NCI-H2196 (cell line): ENCODE results near the gene SYT15B.
"Not testable (repeated sequence)": the region's sequence is repeated elsewhere in the genome, so short reads cannot be mapped to it uniquely, and the experiment has no call there.

Experiments used
- DNase-seq: peaks from one replicate; lab custom pipeline; 2025; ENCODE audit not compliant: unreplicated experiment; lab: John Stamatoyannopoulos, UW

SYT15B gene

DNA sequence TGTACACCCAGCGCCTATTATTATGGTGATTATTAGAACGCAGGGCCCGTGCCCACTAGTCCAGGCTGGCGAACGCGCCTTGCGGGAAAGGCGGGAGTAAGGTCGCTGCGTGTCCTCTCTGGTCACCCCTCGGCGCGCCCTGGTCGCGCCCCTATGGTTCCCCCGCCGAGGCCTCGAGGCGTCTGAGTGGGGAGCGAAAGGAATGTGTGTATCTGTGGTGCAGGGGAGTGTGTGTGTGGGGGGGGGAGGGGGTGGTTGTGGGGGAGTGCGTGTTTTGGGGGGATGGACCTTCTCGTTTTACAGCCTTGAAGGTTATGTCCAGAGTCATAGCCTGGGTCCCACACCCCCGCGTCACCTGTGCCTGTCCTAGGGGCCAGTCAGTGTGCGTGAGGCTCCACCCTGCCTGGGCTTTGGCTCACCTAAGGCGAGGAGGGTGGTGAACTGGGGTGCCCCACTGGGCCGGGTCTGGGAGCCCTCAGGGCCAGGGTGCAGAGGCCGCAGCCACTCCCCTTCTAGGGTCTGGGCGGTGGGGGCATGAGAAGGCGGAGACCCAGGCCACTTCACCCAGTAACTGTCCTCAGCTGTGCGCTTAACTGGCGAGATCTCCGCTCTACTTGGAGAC is at the start of gene SYT15B:
Gene SYT15B (minus strand): TSS at position 39 of the 622 bp plus-strand sequence. CDS start 952 bp downstream, outside the sequence.
- not testable (repeated sequence) for DNase-seq

DNA sequence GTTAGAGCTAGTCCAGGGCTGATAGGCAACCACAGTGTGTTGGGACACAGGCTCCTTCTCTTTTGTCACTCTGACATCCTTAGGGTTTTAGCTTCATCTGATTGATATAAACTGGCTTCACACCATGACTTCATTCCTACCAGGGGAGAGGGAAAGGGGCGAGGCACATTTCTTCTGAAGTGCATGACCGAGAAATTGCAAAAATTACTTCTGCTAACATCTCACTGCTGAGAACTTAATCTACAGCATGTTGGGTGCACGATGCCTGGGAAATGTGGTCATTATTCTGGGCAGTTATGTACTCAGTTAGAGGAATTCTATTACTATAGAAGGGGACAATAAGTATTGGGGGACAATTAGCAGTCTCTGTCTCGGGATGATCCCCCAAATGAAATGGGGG is 16.2 kb upstream of the SYT15B start:
- not testable (repeated sequence) for DNase-seq

DNA sequence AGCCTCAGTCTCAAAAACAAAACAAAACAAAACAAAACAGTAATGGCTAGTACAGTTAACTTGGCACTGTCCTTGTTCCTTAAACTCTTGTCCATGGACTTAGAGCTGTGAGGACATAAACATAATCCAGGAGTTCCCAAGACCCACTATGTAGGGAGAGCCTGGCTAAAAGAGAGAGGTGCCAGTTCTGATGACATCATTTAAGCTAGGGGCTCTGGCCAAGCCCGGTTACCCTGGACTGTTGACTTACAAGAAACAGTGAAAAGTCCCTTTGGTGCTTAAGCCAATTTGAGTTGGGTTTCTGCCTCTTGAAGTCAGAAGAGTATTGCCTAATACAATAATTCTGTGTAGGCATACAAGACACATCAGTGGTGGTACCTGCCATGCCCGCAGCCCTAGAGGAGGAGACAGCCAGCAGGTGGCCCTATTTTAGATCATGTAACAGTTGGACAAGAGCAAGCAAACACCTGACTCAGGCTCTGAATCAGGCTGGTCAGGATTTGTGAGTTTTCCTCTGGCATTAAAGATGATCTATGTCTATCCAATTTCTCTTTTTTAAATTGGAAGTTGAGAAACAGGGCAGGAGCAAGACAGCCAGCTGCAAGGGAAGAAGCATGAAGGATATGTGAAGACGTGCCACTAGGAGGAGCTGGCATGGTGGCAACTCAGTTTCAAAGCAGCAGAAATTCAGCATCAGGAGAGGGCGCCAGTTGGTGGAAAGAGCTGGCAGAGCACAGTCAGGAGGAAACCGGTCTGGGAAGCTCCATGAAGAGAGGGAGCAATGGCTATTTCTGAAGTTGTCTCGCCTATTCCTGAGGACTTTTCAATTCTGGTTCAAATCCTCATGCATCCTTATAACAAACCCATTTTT is 12.2 kb upstream of the SYT15B start:
- peak; percentile 8 for DNase-seq

DNA sequence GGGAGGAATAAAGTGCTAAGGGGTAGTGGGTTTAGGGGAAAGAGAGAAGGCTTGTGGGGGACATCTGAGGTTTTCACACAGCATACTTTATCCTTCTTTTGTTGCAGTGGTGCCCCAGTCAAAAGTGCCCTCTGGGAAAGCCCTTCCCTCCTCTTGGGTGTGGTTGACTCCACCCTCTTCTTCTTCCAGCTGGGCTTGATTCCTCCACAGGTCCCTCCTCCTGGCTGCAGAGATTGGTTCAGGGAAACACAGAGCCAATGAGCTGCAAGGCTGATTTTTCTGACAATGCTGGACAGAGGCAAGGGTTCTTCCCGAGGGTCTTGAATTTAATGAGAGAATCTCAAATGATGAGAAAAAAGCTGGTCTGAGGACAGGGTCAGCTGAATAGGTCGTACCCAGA is 7.4 kb upstream of the SYT15B start:
- DNase-seq, result not testable (repeated sequence)

DNA sequence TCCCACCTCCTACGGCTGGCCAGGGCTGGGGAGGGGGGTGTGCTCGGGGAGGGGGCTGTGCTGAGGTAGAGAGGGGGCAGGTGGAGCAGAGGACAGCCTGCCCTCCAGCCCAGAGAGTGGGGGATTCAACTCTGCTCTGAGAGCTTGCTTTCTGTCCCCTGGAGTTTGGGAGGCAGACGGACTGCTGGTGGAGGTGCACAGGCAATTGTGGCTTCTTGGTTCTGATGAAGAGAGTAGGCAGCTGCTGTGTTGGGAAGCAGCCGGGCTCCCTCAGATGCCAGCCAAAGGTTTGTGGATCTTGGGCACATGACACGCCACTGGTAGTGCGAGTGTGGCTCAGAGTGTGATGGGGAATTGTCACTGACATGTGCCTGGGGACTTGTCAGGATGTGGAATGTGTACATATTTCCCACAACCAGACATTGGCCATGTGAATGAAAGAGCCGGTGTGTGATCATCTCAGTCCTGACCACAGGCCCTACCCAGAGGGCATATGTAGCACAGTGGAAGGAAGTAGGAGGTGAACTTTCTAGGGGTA is 5.3 kb upstream of the SYT15B start:
- not testable (repeated sequence) for DNase-seq

DNA sequence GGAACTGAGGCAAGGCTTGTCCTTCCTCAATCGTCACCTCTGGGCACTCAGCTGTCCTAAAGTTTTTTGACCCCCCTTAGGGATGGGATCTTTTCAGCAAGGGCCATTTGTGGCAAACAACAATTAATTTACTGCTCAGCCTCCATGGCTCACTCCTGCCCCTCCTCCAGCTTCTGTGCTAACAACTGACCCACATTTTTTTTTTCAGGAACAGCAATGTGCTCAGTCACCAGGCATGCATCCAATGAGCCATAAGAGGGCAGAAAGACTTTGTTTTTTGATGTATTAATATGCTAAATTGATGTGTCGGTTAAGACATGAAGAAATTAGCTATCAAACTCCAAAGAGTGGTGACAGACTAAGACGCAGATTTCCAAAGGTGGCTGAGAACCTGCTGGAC is 4.7 kb upstream of the SYT15B start:
- DNase-seq, result not testable (repeated sequence)

DNA sequence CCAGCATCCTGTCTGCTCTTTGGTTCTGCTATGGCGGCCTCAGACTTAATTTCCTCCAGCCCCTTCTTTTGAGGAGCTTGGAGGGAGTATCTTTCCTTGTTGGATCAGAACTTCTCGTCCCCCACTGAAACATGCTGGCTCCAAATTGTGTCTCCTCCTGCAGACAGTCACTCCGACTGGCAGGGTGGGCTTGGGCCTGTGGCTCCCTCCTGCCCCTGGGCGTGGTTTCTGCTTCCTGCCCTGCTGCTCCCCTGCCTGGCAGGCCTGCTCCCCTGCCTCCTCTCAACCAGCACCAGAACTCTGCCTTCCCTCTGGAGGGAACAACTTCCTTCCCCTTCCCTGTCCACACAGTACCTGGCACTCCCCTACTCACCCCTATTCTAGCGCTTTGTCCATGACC is 3.8 kb upstream of the SYT15B start:
- not testable (repeated sequence) for DNase-seq

DNA sequence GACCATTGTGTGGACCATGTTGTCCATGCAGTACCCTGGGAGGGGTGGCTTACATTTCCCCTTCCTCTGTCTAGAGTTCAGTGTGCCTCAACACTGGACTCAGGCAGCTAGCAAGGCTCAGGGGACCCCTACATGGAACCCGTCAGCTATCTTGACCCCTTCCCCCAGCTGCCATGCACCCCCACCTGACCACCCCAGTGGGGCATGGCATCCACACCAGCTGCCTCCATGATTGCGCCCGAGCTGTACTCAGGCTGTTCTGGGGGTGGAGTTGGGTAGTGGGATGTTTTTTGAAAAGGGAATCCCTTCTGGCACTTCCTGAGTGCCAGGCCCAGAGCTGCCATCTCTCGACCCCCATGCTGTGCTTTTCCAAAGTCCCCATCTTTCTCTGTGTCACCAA is 1.8 kb upstream of the SYT15B start:
- DNase-seq, result not testable (repeated sequence)

DNA sequence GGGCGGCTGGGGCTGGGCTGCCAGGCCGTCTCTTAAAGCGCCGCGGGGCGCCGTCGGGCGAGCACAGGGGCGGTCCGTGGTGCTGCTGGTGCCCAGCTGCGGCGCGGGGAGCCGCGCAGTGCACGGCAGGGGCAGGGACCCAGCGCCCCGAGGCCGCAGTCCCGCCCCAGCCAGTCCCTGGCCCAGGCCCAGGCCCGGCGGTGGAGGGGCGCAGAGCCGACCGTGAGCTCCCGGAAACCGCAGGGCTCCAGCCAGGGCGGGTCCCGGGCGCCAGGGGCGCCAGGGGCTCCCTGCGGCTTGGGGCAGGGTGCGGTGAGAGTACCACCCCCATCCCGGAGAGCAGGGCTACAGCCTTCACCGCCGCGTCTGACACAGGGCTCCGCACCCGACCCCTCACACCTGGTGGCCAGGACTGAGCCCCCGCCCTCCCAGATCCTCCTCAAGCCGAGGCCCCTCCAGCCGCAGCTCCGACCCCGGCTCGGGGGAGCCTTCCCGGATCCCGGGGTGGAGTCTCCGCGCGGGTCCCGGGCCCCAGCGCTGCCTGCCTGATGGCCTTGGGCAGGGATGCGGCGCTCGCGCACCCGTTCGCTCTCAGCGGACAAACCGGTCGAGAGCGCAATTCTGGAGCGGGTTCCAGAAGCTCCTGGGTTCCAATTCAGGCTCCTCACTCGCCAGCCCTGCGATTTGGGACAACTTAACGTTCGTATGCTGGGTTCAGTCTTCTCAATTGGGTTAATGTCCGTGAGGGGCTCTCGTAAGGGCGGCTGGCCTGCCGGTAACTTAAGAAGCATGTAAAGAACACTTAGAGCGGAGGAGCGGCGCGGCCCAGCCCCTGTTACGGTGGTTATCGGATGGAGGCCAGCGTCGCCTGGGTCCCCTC is 478 bp downstream of the SYT15B start:
- DNase-seq, result not testable (repeated sequence)

DNA sequence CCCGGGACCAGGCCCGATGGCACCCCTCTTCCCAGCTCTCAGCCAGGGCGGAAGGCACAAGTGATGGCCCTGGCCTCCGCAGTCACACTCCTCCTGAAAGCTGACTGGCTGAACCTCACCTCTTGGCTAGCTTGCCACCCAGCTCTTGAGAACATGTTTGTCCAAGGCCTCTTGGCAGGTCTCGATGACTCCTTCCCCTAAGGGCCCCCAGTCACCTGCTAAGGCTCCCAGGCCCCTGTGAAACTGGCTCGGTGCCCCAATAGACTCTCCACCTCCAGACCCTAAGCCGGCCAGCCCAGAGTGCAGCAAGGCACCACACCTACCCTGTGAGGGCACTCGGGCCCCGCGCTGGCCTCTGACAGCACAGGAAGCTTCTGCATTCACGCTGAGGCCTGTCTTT is 4.5 kb downstream of the SYT15B start:
- not testable (repeated sequence) for DNase-seq

DNA sequence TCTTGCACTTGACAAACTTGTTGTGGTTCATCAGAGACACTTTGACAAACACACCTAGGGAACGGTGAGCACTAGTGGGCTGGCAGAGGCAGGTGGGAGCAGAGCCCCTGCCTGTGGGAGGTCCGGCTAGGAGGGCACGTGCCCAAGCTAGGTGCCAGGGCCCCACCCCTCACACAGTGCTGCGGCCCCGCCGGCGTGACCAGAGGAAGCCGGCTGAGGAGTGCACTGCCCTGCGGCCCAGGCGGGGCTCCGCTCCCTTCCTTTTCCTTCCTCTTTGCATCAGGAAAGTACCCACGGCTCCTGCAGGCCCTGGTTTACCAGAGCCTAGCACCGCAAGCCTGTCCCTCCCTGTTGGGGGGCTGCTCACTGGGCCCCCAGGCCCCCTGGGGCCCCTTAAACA is 7.2 kb downstream of the SYT15B start:
- DNase-seq, result not testable (repeated sequence)

DNA sequence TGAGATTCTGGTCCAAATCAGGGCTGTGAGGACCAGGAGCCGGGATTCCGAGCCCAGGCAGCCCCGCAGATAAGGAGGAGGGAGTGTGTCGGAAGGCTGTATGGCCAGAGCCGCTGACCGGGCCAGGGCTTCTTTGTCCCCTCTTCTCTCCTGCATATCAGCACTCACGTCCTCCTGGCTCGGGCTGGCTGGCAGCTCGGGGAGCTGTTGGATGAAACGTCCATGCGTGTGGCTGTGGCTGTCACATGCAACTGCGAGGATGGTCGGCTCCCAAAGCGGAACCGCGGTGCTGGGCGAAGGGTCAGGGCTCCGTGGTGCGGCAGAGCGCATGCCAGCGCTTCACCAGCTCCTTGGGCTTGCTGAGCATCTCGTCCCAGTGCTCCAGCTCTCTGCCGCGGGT is 9.5 kb downstream of the SYT15B start:
- DNase-seq, result not testable (repeated sequence)

DNA sequence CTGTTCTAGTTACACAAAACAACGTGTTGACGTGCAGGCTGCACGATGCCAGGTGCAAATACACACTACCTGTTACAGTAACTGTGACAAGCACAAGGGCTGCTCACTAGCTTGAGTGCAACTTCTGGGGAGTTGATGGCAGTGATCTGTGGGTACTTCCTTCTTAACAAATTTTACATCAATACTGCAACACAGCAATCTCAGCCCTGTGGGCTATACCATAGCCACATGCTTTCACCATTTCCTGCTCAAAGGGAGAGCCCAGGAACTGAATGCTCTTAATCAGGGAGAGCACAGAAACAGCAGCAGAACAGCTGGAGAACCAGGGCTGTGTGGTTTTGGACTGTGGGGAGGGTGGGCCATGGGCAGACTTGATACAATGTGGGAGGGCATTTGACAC is 10.2 kb downstream of the SYT15B start:
- not testable (repeated sequence) for DNase-seq

DNA sequence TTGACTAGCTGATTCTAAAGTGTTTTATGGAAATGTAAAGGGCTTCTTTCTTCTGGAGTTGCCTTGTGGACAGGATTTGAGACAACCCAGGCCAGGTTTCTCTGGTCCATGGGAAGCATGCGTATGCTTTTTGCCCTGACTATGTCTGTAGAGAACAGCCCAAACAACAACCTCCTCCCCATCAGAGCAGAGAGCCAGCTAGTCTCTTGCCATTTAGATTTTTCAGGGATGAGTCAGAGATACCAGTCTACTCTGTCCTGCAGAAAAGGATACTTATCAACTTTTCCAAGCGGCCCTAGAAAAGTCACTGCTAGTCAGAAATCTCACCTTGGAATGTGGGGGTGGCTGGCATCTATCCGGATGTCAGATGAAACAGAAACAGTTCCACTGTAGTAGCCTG is 11.6 kb downstream of the SYT15B start:
- not testable (repeated sequence) for DNase-seq

DNA sequence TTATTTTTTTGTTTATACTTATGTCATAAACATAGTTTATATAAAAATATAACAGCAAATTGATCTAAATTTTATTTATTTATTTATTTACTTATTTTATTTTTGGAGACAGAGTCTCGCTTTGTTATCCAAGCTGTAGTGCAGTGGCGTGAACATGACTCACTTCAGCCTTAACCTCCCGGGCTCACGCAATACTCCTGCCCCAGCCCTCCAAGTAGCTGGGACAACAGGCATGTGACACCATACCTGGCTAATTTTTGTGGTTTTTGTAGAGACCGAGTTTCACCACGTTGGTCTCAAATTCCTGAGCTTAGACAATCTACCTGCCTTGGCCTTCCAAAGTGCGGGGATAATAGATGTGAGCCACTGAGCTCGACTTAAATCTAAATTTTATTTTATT is 13.0 kb downstream of the SYT15B start:
- not testable (repeated sequence) for DNase-seq

DNA sequence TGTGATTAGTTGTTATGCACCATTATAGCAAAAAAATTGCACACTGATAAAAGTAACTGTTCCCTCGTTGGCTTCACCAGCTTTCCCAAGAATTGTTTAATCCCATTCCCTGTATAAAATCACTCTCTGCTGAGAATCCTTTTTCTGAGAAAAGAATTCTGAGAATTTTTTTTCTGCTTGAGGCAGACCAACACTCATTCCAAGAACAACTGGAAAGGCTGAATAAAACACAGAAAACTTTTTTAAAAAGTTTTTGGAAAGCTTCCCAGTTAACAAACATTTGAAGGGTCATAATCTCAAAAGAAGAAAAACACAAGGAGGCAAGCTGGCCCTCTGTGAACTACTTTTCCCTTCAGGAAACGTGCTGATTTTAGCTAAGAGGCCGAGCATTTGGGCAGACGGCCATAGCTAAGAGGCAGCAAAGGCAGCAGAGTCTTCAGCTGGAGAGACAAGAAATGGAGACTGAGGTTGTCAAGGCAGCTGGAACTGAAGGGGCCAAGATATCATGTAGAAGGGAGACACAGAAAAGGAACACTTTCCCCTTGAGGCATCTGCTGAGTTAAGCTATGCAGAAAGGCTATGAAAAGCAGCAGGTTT is 16.5 kb downstream of the SYT15B start:
- DNase-seq, result not testable (repeated sequence)

DNA sequence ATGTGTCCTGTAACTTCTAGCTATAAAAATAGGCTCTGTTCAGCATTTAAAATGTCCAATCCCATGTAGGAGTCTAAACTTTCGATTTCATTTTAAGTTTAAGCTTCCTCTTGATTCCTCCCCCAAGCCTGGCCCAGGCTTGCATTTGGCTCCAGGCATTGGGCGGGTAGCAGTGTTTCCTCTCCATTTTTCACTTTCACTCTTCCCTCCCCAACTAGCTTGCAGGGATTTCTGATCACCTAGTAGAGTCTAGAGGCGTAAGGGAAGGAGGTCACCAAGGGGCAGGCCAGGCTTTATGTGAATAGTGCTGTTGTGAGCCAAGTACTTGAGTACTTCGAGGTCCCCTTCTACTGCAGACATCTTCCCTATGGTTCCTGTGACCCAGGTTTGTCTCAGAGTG is 18.5 kb downstream of the SYT15B start:
- not testable (repeated sequence) for DNase-seq

DNA sequence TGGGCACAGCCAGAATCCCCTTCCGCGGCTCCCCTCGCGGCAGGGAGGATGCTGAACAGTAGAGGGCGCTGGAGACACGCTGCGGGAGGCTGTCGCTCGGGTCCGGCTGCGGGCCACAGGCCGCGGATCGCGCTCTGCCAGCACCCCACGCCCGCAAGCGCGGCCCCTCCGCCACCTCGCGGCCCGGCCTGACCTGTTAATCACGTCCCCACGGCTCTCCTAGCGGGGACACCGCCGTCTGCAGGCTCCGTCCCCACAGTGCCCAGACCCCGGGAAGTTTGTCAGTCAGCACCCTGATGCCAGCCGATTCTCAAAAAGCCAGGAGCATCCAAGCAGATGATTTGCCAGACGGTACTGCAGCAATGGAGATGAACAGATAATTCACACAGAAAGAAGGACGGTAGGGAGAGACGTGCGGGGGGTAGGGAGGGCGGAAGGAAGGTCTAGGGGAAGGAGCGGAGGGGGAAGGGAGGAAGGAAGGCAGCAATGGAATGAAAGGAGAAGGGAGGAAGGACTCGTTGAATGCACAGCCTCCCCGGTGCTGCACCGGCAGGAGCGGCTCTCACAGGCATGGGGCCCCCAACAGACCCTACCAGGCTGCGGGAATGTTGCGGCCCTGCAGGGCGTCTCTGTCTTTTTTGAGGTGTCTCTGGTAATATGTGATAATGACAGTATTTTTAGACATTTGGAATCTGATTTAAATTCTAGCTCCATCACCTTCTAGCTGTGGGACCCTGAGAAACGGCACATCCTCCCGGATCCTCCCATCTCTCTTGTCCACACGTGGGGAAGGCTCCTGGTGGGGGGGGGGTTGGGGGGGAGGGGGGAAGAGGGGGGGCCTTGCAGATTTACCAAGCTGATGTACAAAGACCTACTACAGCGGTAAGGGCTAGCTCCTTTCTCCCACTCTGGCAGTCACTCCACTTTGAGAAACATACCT is 19.5 kb downstream of the SYT15B start:
- not testable (repeated sequence) for DNase-seq

DNA sequence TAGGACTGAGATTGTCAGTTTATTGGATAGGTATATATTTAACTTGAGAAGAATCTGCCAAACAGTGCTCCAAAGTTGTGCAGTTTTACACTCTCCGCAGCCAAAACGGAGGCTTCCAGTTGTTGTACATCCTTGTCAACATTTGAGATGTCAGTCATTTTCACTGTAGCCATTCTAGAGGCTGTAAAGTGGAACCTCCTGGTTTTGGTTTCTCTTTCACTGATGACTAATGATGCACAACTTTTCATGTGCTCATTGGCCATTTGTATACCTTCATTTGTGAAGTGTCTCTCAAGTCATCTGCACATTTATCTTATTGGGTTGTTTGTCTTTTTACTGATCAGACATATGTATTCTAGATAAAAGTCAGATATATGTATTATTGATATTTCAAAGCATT is 22.5 kb downstream of the SYT15B start:
- not testable (repeated sequence) for DNase-seq
